BJ (cell line): ENCODE data around the gene KRTAP10-2. TPM values are rescaled to one million over a fixed set of nuclear protein-coding genes. Genes with fewer than 3 reads are reported as not detected.
"Not testable (repeated sequence)": the region's sequence is repeated elsewhere in the genome, so short reads cannot be mapped to it uniquely, and the experiment has no call there.

Source experiments
- CTCF ChIA-PET: fragments of 350-600 bp; formaldehyde crosslinking; extraction: SDS; loops from one replicate; lab custom pipeline; 2021; ENCODE audit warnings: antibody characterized with exemption, inconsistent platforms; lab: Yijun Ruan, JAX
- POLR2A ChIA-PET: fragments of 300-600 bp; sonication (Branson Sonifier 250); formaldehyde crosslinking; extraction: SDS; loops from one replicate; lab custom pipeline; 2021; ENCODE audit warnings: antibody characterized with exemption; lab: Charles Lee
- DNase-seq: peaks from one replicate; pipeline ENCODE4 v3.0.0-alpha.2; 2011; ENCODE audit warnings: low read depth
- H3K27me3 ChIP-seq: 2 replicates; pipeline ENCODE4 v1.6.0; 2011; ENCODE audit warnings: low read length; ENCODE audit not compliant: control insufficient read depth, insufficient read depth
- H3K36me3 ChIP-seq: 2 replicates; pipeline ENCODE4 v1.5.1; 2011; ENCODE audit warnings: low read length; ENCODE audit not compliant: control insufficient read depth, insufficient read depth
- H3K4me3 ChIP-seq: 2 replicates; pipeline ENCODE4 v1.5.1; 2011; ENCODE audit warnings: low read depth, mild to moderate bottlenecking, control low read depth, low read length
- polyA plus RNA-seq: library from polyadenylated mRNA; depleted of rRNA; stranded (reverse); fragments of >200 nt; gene quantifications from 2 replicates; pipeline ENCODE4 v1.2.3, GENCODE V29; 2011
- TF ChIP-seq, protein P1 (sequence below): IDR thresholded peaks from 2 replicates; pipeline ENCODE4 v1.5.1; 2011; ENCODE audit warnings: low read depth, mild to moderate bottlenecking, control low read depth, inconsistent platforms, low read length, moderate library complexity; ENCODE audit not compliant: insufficient read depth

Gene KRTAP10-2
- polyA plus RNA-seq, 1 experiment, result not detected

DNA sequence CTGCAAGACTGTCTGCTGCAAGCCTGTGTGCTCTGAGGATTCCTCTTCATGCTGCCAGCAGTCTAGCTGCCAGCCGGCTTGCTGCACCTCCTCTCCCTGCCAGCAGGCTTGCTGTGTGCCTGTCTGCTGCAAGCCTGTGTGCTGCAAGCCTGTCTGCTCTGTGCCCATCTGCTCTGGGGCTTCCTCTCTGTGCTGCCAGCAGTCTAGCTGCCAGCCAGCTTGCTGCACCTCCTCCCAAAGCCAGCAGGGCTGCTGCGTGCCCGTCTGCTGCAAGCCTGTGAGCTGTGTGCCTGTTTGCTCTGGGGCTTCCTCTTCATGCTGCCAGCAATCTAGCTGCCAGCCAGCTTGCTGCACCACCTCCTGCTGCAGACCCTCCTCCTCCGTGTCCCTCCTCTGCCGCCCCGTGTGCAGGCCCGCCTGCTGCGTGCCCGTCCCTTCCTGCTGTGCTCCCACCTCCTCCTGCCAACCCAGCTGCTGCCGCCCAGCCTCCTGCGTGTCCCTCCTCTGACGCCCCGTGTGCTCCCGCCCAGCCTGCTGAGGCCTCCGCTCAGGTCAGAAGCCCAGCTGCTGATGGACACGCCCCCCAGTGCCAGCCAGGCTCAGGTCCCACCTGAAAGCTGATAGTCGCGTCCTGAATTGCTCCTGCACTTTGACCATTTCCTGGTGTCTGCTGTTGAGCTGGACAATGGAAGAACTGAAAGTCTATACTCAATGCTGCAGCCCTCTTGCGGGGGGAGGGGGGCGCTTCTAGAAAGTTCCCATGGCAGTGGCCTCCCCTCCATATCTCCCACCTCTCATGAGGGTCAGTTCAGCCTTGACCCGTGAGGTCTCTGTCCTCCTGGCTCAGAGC, 23.4 kb upstream of the KRTAP10-2 start:
- ChIA-PET POLR2A (no interaction called here), CTCF (interaction anchor here (1.2 kb wide), 1 partner anchor 10 kb away, joined by 3 read pairs; no protein-coding TSS in a partner anchor)
- no peaks in the 10 kb centered on the region for H3K27me3 ChIP-seq
- H3K36me3 ChIP-seq, result no peaks in the 10 kb centered on the region
- TF ChIP-seq, protein P1, sequence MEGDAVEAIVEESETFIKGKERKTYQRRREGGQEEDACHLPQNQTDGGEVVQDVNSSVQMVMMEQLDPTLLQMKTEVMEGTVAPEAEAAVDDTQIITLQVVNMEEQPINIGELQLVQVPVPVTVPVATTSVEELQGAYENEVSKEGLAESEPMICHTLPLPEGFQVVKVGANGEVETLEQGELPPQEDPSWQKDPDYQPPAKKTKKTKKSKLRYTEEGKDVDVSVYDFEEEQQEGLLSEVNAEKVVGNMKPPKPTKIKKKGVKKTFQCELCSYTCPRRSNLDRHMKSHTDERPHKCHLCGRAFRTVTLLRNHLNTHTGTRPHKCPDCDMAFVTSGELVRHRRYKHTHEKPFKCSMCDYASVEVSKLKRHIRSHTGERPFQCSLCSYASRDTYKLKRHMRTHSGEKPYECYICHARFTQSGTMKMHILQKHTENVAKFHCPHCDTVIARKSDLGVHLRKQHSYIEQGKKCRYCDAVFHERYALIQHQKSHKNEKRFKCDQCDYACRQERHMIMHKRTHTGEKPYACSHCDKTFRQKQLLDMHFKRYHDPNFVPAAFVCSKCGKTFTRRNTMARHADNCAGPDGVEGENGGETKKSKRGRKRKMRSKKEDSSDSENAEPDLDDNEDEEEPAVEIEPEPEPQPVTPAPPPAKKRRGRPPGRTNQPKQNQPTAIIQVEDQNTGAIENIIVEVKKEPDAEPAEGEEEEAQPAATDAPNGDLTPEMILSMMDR, result no peak
- no peak for DNase-seq
- no peak overlapping the region for H3K4me3 ChIP-seq

DNA sequence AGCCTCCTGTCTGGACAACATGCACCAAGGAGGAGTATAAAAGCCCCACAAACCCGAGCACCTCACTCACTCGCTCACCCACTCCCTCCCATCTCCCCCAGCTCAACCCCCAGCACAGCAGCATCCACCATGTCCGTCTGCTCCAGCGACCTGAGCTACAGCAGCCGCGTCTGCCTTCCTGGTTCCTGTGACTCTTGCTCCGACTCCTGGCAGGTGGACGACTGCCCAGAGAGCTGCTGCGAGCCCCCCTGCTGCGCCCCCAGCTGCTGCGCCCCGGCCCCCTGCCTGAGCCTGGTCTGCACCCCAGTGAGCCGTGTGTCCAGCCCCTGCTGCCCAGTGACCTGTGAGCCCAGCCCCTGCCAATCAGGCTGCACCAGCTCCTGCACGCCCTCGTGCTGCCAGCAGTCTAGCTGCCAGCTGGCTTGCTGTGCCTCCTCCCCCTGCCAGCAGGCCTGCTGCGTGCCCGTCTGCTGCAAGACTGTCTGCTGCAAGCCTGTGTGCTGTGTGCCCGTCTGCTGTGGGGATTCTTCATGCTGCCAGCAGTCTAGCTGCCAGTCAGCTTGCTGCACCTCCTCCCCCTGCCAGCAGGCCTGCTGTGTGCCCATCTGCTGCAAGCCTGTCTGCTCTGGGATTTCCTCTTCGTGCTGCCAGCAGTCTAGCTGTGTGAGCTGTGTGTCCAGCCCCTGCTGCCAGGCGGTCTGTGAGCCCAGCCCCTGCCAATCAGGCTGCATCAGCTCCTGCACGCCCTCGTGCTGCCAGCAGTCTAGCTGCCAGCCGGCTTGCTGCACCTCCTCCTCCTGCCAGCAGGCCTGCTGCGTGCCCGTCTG, 22.5 kb upstream of the KRTAP10-2 start, which contains the start of gene KRTAP10-4:
Gene KRTAP10-4 (plus strand): TSS at position 100 of the 827 bp plus-strand sequence. CDS start 30 bp downstream, at position 130.
- H3K36me3 ChIP-seq, DNase-seq, POLR2A ChIA-PET, H3K4me3 ChIP-seq, H3K27me3 ChIP-seq: not testable (repeated sequence)
- CTCF ChIA-PET, result interaction anchor here (0.7 to 1.2 kb wide), 2 partner anchors 11 to 37 kb away, joined by 3 read pairs; no protein-coding TSS in a partner anchor

DNA sequence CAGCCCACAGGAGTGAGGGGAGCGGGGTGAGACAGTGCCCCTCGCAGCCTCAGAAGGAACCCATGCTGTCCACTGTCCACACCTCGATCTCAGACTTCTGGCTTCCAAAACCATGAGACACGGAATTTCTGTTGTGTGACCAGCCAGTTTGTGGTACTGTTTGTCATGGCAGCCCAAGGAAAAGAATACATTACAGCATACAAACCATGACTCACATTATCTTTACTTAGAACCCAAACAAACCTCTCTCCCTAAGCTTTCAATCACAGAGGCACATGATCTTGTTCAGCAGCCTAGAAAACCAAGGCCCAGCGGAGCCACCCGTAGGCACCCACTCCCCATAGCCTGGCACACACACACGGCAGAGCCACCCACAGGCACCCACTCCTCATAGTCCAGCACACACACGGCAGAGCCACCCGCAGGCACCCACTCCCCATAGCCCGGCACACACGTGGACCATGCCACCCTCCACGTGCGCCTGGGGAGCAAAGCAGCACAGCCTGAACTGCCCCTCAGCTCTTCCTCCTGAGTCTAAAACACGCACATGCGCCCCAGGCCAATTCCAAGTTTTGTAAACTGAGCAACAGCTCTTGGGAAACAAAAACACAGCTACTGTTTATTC, 21.8 kb upstream of the KRTAP10-2 start:
- H3K36me3 ChIP-seq, result no peaks in the 10 kb centered on the region
- CTCF ChIA-PET, result interaction anchor here (0.7 kb wide), 1 partner anchor 36 kb away, joined by 3 read pairs; no protein-coding TSS in a partner anchor
- DNase-seq, result no peak
- POLR2A ChIA-PET, result no interaction called here
- TF ChIP-seq, protein P1, result no peak
- no peak overlapping the region for H3K4me3 ChIP-seq
- H3K27me3 ChIP-seq, result no peaks in the 10 kb centered on the region

DNA sequence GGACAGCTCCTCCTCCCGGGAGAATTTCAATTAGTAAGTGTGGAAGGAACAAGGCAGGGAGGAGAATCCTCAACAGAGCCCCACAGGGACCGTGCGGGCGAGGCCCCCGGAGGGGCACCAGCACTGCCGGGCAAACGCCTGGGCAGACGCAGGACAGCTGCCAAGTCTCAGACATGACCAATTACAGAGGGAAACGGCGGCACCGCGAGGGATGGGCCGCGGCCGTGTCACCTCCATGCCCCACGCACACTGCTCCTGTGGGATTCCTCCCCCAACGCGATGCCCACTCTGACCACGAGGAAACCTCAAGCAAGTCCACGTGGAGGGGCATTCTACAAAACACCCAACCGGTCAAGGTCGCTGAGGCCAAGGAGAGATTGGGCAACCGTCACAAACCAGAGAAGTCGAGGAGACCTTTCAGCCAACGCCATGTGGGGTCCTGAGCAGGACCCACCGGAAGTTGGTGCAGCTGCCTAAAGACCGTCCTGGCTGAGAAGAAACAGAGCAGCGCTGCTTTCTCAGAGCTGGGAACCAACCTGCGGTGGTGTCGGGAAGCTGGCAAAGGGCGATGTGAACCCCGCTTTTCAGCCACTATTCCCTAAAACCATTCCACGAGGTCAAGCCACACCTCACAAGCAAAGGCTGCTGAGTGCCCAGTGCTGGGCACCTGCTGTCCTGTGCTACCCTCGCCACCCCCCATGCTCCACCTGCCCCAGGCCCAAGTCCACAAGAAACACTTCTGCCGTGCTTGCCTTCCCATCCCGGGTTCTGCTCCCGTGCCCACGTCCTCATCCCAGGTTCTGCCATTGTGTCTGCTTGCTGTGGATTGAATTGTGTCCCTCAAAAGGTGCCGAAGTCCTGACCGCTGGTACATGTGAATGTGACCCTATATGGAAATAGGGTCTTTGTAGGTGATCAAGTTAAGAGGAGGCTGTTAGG, 20.8 kb upstream of the KRTAP10-2 start:
- Histone ChIP-seq H3K4me3 (no peak overlapping the region), H3K36me3 (no peaks in the 10 kb centered on the region), H3K27me3 (no peaks in the 10 kb centered on the region)
- DNase-seq, result no peak
- TF ChIP-seq, protein P1, result no peak
- CTCF ChIA-PET, result no interaction called here
- POLR2A ChIA-PET, result no interaction called here

DNA sequence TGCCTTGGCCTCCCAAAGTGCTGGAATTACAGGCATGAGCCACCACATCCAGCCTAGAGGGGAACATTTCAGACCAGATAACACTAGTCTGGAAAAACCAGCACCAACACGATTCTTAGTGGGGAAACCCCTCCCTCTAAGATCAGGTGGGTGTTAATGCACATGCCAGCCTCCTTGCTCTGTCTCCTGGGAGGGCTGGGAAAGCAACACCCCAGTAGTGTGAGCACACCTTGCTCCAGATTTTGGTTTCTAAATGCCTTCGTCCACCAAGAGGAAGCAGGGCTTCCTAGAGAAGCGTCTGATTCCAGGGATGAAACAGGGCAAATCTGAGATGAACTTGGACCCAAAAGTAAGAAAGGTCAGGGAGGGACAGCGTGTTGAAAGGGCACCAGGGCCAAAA, 20.0 kb upstream of the KRTAP10-2 start:
- CTCF ChIA-PET, result no interaction called here
- TF ChIP-seq, protein P1, result no peak
- POLR2A ChIA-PET, result no interaction called here
- no peaks in the 10 kb centered on the region for H3K27me3 ChIP-seq
- no peak overlapping the region for H3K4me3 ChIP-seq
- no peak for DNase-seq
- no peaks in the 10 kb centered on the region for H3K36me3 ChIP-seq
